Hair follicle dermal papilla cell (primary cell): Measurements from ENCODE around the gene C10orf105. TPM values are rescaled to one million over a fixed set of nuclear protein-coding genes. Genes with fewer than 3 reads are reported as not detected.

Source experiments
- total RNA-seq: library from RNA; depleted of rRNA; stranded (reverse); fragments of >200 nt; gene quantifications from 2 replicates; pipeline ENCODE4 v1.2.3, GENCODE V29; 2012

Gene C10orf105, protein sequence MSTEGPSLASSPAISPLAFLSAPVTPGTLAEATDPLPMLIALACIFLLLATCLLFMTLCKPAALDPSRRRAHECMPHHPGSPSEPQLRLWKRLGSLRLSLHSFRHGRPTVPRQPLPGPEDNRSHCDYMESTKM
- total RNA-seq, result 1.1 and 1.2 TPM in 2 replicates

DNA sequence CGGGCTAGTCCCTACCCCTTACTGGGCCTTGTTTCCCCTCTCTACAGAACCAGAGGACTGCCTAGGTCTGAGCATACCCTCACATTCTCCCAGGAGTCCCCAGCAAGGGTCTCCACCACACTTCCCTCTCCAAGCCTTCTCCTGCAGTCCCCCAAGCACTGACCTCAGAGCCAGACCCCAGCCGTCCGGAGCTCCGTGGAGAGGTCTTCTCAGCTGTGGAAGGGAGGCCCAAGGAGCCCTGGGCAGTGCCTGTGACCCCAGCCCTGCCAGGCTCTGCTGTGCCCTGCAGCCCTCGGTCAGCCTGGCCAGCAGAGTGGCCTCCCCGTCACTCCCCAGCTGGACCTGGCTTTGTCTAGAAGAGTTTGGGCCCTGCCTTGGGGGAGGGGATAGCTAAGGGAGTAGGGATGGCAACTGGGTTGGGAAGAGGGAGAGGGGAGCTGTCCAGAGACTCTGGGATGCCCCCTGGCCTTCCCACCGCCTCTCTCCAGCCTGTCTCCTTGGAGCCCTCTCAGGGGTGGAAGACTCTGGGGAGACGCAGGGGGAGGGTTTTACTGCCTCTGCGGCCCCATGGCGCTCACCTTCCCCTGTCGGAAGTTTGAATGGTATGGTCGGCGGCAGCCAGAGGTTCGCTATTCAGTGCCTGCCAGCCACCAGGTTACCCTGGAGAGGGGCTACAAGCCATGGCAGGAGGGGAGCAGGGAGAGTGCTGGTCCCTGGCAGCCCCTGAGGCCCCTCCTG is at the start of gene C10orf105:
Gene C10orf105 (minus strand): TSS at position 315 of the 738 bp plus-strand sequence. CDS start 3,441 bp downstream, outside the sequence.

Other genes with a start within 250 kb of the C10orf105 start
- 52.4 and 52.9 TPM in 2 replicates for gene VSIR, start 53.7 kb upstream of the C10orf105 start, total RNA-seq
- 758 and 826 TPM in 2 replicates for gene PSAP, start 131.5 kb upstream of the C10orf105 start, total RNA-seq
- gene CHST3, start 244.6 kb upstream of the C10orf105 start, total RNA-seq, result 52.9 and 55.5 TPM in 2 replicates